ENCODE results near the gene KCNMA1.

KCNMA1 gene

DNA sequence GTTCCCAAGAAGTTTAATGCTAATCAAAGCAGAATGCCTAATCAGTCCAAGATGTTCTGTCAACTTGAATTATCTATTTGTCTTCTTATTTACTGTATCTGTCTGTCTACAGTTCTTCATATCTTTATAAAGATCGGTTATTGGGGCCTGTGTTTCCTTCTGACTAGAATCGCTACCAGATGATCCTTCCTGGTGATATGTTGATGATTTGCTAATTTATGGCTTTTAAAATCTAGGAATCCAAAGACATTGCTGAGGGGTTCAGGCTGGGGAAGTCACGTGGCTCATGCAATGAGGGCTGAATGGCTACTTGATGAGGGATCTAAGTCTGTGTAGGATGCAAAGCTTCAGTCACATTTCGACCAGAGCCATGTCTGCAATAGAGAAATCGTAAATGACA lies 536.3 kb downstream of the KCNMA1 start:
- no peak for ATAC-seq
- no peaks in the 10 kb centered on the region for H3K9me3 Mint-ChIP-seq
- H3K36me3 Mint-ChIP-seq (ENCODE audit: low read depth), result no peaks in the 10 kb centered on the region
- H3K4me1 Mint-ChIP-seq, result peaks cover 1% of the 10 kb centered on the region
- no peak overlapping the region for H3K27ac Mint-ChIP-seq
- DNase-seq, result no peak
- no peak overlapping the region for H3K4me3 Mint-ChIP-seq
- peaks cover 4% of the 10 kb centered on the region for H3K27me3 Mint-ChIP-seq

DNA sequence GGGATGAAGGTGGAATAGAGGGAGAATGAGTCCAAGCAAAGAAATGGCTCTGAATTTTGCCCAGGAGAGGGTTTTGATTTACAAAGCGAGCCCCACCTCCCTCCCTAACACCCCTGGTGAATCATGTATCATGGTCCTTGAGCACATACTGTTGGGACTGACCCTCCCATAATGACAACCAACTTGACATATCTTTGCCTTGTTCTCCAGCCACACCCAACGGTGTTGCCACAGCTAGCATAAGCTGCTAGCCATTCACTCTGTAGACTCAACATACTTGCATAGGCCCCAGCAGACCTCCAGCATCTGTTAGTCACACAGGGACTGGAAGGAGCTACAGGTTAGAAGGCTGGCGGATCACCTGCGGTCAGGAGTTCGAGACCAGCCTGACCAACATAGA lies 538.5 kb downstream of the KCNMA1 start:
- Mint-ChIP-seq H3K36me3 (ENCODE audit: low read depth) (no peaks in the 10 kb centered on the region), H3K27ac (no peak overlapping the region), H3K9me3 (no peaks in the 10 kb centered on the region), H3K4me3 (no peak overlapping the region), H3K27me3 (peaks cover 4% of the 10 kb centered on the region), H3K4me1 (no peaks in the 10 kb centered on the region)
- ATAC-seq (no peak), DNase-seq (no peak)

DNA sequence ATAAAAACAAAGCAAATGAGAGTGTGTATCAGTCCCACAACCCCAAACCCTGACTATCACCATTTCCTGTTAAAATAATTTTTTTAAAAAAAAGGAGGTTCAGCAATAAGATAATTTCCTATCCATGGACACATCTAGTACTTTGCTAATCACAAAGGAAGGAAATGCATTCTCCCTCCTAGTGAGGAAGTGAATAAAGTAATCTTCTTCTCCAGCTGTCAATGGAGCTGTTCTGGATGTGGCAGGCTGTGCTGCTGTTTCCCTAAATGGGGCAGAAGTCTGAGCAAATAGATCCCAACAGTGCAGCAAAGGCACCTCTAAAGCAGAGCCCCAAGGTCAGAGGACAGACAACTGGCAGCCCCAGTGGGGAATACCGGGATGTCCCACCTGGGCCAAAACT lies 540.0 kb downstream of the KCNMA1 start:
- Mint-ChIP-seq H3K36me3 (ENCODE audit: low read depth) (no peaks in the 10 kb centered on the region), H3K4me3 (no peak overlapping the region), H3K27ac (no peak overlapping the region), H3K9me3 (no peaks in the 10 kb centered on the region), H3K4me1 (no peaks in the 10 kb centered on the region), H3K27me3 (peaks cover 2% of the 10 kb centered on the region)
- DNase-seq (no peak), ATAC-seq (no peak)

DNA sequence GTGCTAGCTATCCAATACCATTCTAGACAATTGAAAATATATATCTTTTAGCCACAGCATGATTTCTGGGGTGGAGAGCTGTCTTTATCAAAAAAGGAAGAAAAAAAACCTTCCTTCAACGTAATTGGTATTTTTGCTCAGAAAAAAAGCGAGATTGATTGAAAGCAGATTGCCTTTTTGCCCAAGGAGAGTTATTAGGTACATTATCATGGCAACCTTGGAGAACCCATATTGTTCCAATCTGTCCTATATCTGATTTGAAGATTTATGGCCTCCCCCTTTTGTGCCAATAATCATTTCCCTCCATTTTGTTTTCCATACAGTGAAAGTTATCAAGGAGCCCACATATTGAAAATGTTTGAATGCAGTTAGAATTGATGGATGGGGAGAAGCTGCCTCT lies 544.5 kb downstream of the KCNMA1 start:
- DNase-seq, result no peak
- Mint-ChIP-seq H3K9me3 (no peaks in the 10 kb centered on the region), H3K36me3 (ENCODE audit: low read depth) (no peaks in the 10 kb centered on the region), H3K4me1 (no peaks in the 10 kb centered on the region), H3K27ac (no peak overlapping the region), H3K4me3 (no peak overlapping the region), H3K27me3 (peaks cover 2% of the 10 kb centered on the region)
- ATAC-seq, result no peak

DNA sequence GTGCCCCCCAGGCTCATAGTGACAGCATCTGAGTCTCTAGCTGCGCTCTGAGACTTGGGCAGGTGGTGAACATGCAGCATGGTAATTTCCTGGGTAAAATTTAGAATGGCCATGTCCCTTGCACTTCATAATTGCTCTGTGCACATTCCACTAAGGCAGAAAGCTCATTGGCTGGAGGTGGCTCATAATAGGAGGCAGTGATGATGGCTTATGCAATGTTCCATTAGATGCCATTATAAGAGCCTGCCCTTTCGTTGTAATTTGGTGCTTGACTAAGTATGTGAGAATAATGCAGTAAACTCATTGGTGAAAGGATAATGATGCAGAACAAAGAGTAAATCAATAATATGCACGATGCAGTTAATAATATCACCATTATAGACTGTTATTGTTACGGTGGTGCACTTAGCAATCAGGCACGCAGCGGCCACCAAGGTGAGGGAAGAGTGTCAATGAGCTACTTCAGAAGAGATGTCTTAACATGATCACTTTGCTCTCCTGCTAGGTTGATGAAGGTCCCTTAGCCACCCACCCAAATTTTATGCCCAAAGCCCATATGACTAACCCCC lies 545.9 kb downstream of the KCNMA1 start:
- no peak overlapping the region for H3K4me3 Mint-ChIP-seq
- peaks cover 2% of the 10 kb centered on the region for H3K27me3 Mint-ChIP-seq
- DNase-seq, result no peak
- no peaks in the 10 kb centered on the region for H3K9me3 Mint-ChIP-seq
- H3K36me3 Mint-ChIP-seq (ENCODE audit: low read depth), result no peaks in the 10 kb centered on the region
- ATAC-seq, result no peak
- no peaks in the 10 kb centered on the region for H3K4me1 Mint-ChIP-seq
- no peak overlapping the region for H3K27ac Mint-ChIP-seq

DNA sequence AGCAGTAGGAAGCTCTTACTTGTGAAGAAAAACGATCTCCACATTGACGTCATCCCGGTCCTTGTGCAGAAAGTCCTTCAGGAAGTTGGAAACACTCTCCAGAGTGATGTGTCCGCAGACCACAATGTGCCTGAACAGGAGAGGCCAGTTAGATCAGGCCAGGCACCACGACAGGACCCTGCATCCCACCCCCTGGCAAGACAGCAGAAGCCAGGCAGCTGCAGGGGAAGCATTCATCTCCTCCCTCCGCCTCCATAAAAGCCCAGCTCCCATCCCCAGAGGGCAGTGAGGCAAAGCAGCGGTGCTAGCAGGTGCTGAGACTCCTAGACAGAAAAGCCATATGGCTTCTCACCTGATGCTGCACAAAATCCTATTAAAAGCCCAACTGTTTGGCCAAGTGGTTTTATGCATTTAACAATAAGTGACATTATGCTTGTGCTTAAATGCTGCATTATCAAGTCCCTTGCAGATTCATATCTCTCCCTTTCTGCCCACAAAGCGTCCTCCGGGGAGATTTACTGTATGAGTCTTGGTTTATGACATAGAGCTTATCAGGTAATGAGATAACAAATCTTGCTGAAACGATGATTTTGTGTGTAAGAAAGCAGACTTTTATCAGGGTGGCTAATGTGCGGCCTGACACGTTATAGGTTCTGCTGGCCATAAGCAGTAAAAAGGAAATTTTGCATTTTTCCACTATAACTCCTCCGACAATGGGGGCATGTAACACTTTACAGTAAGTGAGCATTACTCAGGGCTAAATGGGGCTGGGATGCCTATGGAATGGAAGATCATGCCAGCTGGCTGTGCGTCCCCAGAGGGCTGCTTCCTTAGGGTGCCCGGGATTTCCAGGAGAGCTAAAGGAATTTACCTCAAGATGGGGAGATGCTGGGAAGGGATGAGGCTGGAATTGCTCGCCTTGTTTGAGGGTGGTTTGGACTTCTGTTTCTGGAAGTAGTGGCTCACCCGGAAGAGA lies 546.9 kb downstream of the KCNMA1 start:
- no peak overlapping the region for H3K4me3 Mint-ChIP-seq
- no peak overlapping the region for H3K27ac Mint-ChIP-seq
- H3K27me3 Mint-ChIP-seq, result no peaks in the 10 kb centered on the region
- no peaks in the 10 kb centered on the region for H3K36me3 Mint-ChIP-seq (ENCODE audit: low read depth)
- no peaks in the 10 kb centered on the region for H3K9me3 Mint-ChIP-seq
- no peaks in the 10 kb centered on the region for H3K4me1 Mint-ChIP-seq
- ATAC-seq (no peak), DNase-seq (no peak)

DNA sequence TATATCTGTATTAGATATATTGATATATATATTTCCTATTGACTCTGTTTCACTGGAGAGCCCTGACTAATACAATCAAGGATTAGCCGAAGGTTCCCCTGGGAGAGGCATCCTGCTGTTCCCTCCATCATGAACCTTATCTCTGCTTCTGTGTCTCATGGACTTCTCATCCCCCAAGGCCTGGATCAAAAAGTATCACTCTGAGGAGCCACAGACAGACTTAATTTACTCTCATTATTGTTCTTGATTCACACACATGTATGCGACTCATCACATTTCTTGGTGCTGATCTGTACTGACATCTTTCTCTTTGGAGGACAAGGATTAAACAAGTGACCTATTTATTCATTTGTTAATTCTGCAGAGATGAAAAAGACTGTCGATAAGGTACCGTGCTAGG lies 550.2 kb downstream of the KCNMA1 start:
- ATAC-seq (no peak), DNase-seq (no peak)
- H3K9me3 Mint-ChIP-seq, result no peaks in the 10 kb centered on the region
- H3K36me3 Mint-ChIP-seq (ENCODE audit: low read depth), result no peaks in the 10 kb centered on the region
- H3K4me3 Mint-ChIP-seq, result no peak overlapping the region
- H3K4me1 Mint-ChIP-seq, result no peaks in the 10 kb centered on the region
- H3K27me3 Mint-ChIP-seq, result no peaks in the 10 kb centered on the region
- no peak overlapping the region for H3K27ac Mint-ChIP-seq

DNA sequence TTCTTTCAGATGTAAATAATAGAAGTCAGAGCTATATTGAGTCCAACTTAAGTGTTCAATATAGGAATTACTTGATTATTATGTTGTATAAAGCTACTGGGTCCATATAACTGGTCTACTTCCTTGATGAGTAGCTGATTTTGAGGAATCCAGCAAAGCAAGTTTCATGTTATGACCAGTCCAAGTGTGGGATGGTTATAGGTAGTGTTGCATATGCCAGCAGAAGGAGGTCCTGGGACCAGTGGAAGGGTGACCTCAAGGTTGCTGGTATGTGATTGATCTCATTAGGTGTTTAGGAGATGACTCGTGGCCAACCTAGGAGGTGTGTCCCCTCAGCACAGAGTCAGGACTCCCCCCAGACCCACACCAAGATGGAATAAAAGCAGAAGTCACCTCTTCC lies 551.5 kb downstream of the KCNMA1 start:
- Mint-ChIP-seq H3K4me1 (no peaks in the 10 kb centered on the region), H3K27me3 (no peaks in the 10 kb centered on the region), H3K27ac (no peak overlapping the region), H3K9me3 (no peaks in the 10 kb centered on the region), H3K36me3 (ENCODE audit: low read depth) (no peaks in the 10 kb centered on the region), H3K4me3 (no peak overlapping the region)
- DNase-seq (no peak), ATAC-seq (no peak)

DNA sequence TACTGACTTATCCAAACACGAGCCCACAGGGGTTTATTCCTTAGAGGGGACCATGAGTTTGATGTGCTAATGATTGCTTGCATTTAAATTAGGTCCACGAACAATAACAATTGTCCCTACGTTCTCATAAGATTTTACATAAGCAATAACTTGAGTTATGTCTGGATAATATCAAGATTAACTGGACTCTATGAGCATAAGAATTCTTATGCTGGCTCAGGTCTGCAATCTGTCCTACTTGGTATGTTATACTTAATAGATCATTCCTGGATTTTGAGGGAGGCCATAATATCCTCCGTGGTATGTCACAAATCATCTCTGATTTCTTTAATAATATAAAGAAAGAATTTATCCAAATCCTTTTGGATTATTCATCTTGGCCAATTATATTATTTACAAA lies 552.3 kb downstream of the KCNMA1 start:
- H3K27me3 Mint-ChIP-seq, result no peaks in the 10 kb centered on the region
- DNase-seq (no peak), ATAC-seq (no peak)
- H3K36me3 Mint-ChIP-seq (ENCODE audit: low read depth), result no peaks in the 10 kb centered on the region
- no peak overlapping the region for H3K27ac Mint-ChIP-seq
- H3K4me3 Mint-ChIP-seq, result no peak overlapping the region
- no peaks in the 10 kb centered on the region for H3K4me1 Mint-ChIP-seq
- H3K9me3 Mint-ChIP-seq, result no peaks in the 10 kb centered on the region

DNA sequence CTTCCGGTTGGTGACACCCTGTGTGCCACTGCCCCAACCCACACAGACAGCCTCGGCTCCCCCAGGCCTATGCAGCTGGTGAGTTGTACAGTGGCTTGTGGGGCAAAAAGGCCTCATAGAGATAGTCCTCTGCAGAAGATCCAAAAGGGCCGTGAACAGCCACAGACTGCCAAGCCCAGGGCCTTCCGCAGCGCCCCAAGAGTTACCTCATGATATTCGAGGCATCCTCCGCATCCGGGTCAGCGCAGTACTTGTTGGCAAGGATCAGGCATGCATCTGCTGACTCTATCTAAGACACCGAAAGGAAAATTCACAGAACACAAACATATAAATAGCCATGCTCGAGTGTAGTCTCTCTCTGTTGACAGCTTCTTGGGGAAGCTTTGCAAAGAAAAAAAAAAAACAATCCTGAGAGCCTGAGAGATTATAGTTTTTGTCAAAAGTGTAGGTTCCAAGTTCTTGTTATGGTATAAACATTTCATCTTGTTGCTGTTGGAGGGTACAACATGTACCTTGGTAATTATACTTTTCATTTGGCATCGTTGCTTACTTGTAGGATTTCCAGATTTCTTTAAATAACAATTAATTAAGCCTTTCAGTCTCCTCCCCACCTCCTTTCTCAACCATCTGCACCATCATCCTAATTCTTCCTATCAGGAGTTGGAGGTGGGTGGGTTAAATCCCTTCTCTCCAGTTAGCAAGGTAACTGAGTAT lies 553.0 kb downstream of the KCNMA1 start:
- no peak for ATAC-seq
- H3K4me3 Mint-ChIP-seq, result no peak overlapping the region
- no peaks in the 10 kb centered on the region for H3K36me3 Mint-ChIP-seq (ENCODE audit: low read depth)
- H3K9me3 Mint-ChIP-seq, result no peaks in the 10 kb centered on the region
- H3K27ac Mint-ChIP-seq, result no peak overlapping the region
- no peak for DNase-seq
- no peaks in the 10 kb centered on the region for H3K4me1 Mint-ChIP-seq
- H3K27me3 Mint-ChIP-seq, result no peaks in the 10 kb centered on the region

DNA sequence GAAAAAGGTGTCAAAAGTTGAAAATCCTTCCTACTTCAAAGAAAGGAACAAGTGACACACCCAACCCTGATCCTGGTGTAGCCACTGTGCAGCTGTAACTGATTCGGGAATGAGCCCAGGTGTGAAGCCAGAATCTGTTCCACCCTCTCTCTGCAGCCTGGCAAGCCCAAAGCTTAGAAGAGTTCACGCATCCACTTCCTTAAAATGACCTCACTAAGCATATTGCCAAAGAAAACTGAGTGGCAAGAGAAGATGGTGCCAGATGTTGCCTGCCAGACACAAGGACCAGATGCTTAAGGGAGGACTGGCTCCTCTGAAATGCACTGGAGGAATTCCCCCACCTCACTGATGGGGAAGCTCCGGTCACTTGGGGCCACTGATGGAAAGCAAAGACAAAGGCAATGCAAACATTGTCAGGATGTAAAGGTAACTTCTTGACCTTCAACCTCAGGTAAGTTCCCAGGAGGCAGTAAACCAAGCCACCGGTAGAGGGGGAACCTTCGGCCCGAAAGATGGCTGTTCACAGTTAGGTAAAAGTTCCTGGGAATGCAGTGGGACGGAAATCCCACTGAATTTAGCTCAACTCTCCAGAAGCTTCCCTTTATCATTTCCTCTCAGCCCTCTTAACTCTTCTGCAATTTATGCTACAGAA lies 554.9 kb downstream of the KCNMA1 start:
- no peaks in the 10 kb centered on the region for H3K27me3 Mint-ChIP-seq
- H3K4me1 Mint-ChIP-seq, result no peaks in the 10 kb centered on the region
- no peak overlapping the region for H3K27ac Mint-ChIP-seq
- no peak for DNase-seq
- H3K4me3 Mint-ChIP-seq, result no peak overlapping the region
- H3K36me3 Mint-ChIP-seq (ENCODE audit: low read depth), result no peaks in the 10 kb centered on the region
- no peak for ATAC-seq
- H3K9me3 Mint-ChIP-seq, result no peaks in the 10 kb centered on the region

DNA sequence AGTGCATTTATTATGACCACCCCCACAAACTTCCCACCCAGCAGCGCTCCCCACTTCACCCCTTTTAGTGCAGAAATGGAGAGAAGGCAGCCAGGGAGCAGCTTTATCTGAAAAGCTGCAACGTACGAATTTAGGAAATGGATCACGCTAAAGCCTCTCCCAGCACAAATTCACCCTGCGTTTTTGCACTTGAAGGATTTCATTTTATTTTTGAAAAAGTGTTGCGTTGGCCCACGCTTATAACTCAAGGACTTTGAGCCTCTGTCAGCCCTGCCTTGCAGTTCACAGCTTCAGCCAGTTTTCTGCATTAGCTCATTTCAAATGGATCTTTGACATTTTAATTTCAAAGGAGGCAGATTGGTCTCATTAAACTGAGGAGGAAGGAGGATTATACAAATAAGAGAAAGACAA lies 556.1 kb downstream of the KCNMA1 start:
- H3K9me3 Mint-ChIP-seq, result no peaks in the 10 kb centered on the region
- peaks cover 2% of the 10 kb centered on the region for H3K27me3 Mint-ChIP-seq
- H3K27ac Mint-ChIP-seq, result no peak overlapping the region
- DNase-seq (no peak), ATAC-seq (no peak)
- H3K4me1 Mint-ChIP-seq, result no peaks in the 10 kb centered on the region
- H3K36me3 Mint-ChIP-seq (ENCODE audit: low read depth), result no peaks in the 10 kb centered on the region
- no peak overlapping the region for H3K4me3 Mint-ChIP-seq

DNA sequence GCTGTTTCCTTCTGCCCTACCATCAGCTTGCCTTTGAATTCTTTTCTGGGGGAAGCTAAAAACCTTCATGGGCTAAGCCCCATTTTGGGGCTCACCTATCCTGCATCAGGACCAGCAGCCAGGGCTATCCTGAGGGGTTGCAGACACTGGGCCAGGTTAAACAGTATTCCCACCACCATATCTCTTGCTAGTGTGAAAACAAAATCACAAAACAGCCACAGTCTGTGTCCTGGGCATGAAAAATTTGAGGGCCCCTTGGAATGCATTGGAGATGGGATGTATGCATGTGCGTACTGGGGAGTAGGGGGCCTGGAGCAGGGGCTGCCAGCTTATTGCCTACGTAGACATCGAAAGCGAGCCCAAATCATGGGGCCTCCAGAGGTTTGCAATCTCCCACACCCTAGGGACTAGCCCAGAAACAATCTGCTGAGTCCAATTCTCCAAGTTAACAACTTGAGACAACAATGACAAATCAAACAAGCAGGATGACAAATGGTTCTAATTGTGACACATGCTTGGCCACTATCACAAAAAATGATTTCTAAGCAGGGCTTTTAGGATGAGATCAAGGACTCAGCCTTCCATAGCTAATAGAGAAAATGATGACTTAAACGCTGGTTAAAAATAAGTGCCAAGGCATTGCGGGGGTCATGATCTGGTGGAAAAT lies 557.1 kb downstream of the KCNMA1 start:
- ATAC-seq, result no peak
- DNase-seq, result no peak
- Mint-ChIP-seq H3K27ac (no peak overlapping the region), H3K36me3 (ENCODE audit: low read depth) (no peaks in the 10 kb centered on the region), H3K9me3 (no peaks in the 10 kb centered on the region), H3K4me3 (no peak overlapping the region), H3K4me1 (no peaks in the 10 kb centered on the region), H3K27me3 (peaks cover 2% of the 10 kb centered on the region)

DNA sequence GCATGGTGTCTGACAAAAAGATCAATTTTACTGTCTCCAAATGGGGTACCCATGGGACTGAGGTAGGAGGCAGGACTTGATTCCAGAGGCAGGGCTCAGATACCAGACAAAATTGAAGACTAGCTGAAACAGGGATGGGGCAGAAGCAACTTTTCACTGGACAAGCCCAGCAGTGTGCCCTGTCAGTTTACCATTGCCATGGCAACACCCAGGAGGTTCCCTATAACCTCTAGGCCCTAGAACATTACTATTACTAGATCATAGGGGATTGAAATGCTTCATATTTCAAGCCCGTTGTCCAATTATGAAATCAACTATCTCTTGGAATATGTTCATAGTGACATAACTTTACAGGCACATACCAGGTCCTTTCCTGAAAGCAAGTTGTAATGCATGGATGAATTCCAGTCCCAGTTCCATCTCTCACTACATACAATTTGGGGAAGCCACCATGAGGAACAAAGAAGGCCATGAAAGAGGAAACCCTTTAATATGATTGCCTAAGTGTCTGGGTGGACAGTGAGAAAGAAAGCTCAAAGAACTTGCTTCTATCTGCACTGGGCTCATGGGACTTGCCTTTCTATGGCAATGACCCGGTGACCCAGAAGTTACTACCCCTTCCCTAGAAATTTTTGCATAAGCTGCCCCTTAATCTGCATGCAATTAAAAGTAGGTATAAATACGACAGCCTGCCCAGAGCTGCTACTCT lies 557.9 kb downstream of the KCNMA1 start:
- Mint-ChIP-seq H3K4me1 (no peaks in the 10 kb centered on the region), H3K27me3 (peaks cover 2% of the 10 kb centered on the region), H3K36me3 (ENCODE audit: low read depth) (no peaks in the 10 kb centered on the region), H3K4me3 (no peak overlapping the region), H3K9me3 (no peaks in the 10 kb centered on the region), H3K27ac (no peak overlapping the region)
- no peak for DNase-seq
- no peak for ATAC-seq
